Glutamatergic neuron (in vitro differentiated cells): ENCODE measurements around the gene ADAMTS16. TPM values are rescaled to one million over a fixed set of nuclear protein-coding genes. Genes with fewer than 3 reads are reported as not detected.

Source experiments
- DNase-seq: peaks from one replicate; pipeline ENCODE4 v3.0.0; 2022
- H3K27ac Mint-ChIP-seq: one replicate; pipeline ENCODE4 v1.8.0; 2020; ENCODE audit warnings: mild to moderate bottlenecking, mixed read lengths, inconsistent platforms; ENCODE audit not compliant: unreplicated experiment
- H3K27me3 Mint-ChIP-seq: one replicate; pipeline ENCODE4 v1.8.0; 2020; ENCODE audit warnings: mild to moderate bottlenecking, moderate library complexity, mixed read lengths, inconsistent platforms; ENCODE audit not compliant: unreplicated experiment
- H3K36me3 Mint-ChIP-seq: one replicate; pipeline ENCODE4 v1.8.0; 2020; ENCODE audit warnings: mild to moderate bottlenecking, mixed read lengths, inconsistent platforms; ENCODE audit not compliant: unreplicated experiment
- H3K4me1 Mint-ChIP-seq: one replicate; pipeline ENCODE4 v1.8.0; 2020; ENCODE audit warnings: mild to moderate bottlenecking, low read depth, mixed read lengths, inconsistent platforms; ENCODE audit not compliant: unreplicated experiment
- H3K4me3 Mint-ChIP-seq: one replicate; pipeline ENCODE4 v1.8.0; 2020; ENCODE audit warnings: mild to moderate bottlenecking, mixed read lengths, inconsistent platforms; ENCODE audit not compliant: unreplicated experiment
- H3K9me3 Mint-ChIP-seq: one replicate; pipeline ENCODE4 v1.8.0; 2020; ENCODE audit warnings: mild to moderate bottlenecking, moderate library complexity, mixed read lengths, inconsistent platforms; ENCODE audit not compliant: unreplicated experiment
- total RNA-seq: library from RNA; stranded (reverse); fragmentation: NEBNext Ultra II Directional; extraction: Animal tissue kit (Norgen Biotek cat#: 25700); gene quantifications from one replicate; pipeline ENCODE4 v1.2.1, GENCODE V29; 2021; ENCODE audit not compliant: unreplicated experiment
- TF ChIP-seq, protein P1 (sequence below): fragments of 200-600 bp; sonication (generic); IDR thresholded peaks from one replicate; pipeline ENCODE4 v1.5.0; 2021; ENCODE audit not compliant: partially characterized antibody, unreplicated experiment

The ADAMTS16 gene
- total RNA-seq, 1 donor from 2014 or later: 4.8 TPM

GRCh38 chr5:5146530-5147160 lies 6.5 kb downstream of the ADAMTS16 start:
- H3K9me3 Mint-ChIP-seq: peaks cover 3% of the 10 kb centered on the region
- no peak for DNase-seq
- H3K27ac Mint-ChIP-seq: no peak overlapping the region
- H3K4me1 Mint-ChIP-seq: peaks cover 3% of the 10 kb centered on the region
- H3K27me3 Mint-ChIP-seq: peaks cover 3% of the 10 kb centered on the region
- TF ChIP-seq, protein P1, sequence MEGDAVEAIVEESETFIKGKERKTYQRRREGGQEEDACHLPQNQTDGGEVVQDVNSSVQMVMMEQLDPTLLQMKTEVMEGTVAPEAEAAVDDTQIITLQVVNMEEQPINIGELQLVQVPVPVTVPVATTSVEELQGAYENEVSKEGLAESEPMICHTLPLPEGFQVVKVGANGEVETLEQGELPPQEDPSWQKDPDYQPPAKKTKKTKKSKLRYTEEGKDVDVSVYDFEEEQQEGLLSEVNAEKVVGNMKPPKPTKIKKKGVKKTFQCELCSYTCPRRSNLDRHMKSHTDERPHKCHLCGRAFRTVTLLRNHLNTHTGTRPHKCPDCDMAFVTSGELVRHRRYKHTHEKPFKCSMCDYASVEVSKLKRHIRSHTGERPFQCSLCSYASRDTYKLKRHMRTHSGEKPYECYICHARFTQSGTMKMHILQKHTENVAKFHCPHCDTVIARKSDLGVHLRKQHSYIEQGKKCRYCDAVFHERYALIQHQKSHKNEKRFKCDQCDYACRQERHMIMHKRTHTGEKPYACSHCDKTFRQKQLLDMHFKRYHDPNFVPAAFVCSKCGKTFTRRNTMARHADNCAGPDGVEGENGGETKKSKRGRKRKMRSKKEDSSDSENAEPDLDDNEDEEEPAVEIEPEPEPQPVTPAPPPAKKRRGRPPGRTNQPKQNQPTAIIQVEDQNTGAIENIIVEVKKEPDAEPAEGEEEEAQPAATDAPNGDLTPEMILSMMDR: no peak
- H3K4me3 Mint-ChIP-seq: no peak overlapping the region
- H3K36me3 Mint-ChIP-seq: peaks cover 1% of the 10 kb centered on the region

DNA sequence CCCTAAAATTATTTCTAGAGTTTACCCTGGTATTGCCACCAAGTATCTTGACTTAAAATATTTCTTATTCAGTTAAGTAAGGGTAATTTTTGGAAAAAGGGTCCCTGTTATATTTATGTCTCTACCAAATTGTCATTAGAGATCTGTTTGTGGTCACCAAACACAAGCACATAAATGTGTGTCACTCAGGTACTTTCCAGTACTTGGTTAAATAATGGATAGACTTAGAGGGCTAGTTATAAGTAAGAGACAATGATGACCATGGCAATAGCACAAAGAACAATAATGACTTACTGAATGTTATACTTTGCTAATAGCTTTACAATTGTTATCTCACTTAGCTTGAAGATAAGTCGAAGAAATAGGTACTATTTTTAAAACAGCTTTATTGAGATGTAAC lies 9.0 kb downstream of the ADAMTS16 start:
- no peaks in the 10 kb centered on the region for H3K4me1 Mint-ChIP-seq
- no peak for DNase-seq
- peaks cover 7% of the 10 kb centered on the region for H3K36me3 Mint-ChIP-seq
- TF ChIP-seq, protein P1: no peak
- H3K27ac Mint-ChIP-seq: no peak overlapping the region
- H3K9me3 Mint-ChIP-seq: peaks cover 3% of the 10 kb centered on the region
- H3K4me3 Mint-ChIP-seq: no peak overlapping the region
- H3K27me3 Mint-ChIP-seq: peaks cover 2% of the 10 kb centered on the region

DNA sequence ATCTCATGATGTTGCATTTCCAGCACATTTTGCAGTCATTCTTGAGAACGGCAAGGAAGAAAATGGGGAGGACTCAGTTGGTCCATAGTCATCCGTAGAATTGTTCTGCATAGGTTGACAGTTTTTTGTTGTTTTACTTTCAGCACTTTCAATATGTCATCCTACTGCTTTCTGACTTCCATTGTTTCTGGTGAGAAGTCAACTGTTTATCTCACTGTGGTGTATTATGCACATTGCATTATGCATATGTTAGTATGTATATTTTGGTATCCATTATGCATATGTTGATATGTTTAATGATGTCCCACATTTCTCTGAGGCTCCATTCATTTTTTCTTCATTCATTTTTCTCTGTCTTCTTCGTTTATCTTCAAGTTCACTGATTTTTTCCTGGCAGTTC lies 10.5 kb downstream of the ADAMTS16 start:
- Mint-ChIP-seq H3K36me3 (peaks cover 7% of the 10 kb centered on the region), H3K27ac (no peak overlapping the region), H3K9me3 (peaks cover 5% of the 10 kb centered on the region), H3K4me1 (no peaks in the 10 kb centered on the region), H3K27me3 (peaks cover 2% of the 10 kb centered on the region), H3K4me3 (no peak overlapping the region)
- TF ChIP-seq, protein P1: no peak
- DNase-seq: no peak

- Mint-ChIP-seq H3K36me3 (peaks cover 7% of the 10 kb centered on the region), H3K27ac (no peak overlapping the region), H3K27me3 (peaks cover 2% of the 10 kb centered on the region), H3K4me1 (no peaks in the 10 kb centered on the region), H3K9me3 (peaks cover 5% of the 10 kb centered on the region), H3K4me3 (no peak overlapping the region)
- DNase-seq: no peak
- TF ChIP-seq, protein P1: no peak
Measured at GRCh38 chr5:5154733-5155132, 14.6 kb downstream of the ADAMTS16 start.

DNA sequence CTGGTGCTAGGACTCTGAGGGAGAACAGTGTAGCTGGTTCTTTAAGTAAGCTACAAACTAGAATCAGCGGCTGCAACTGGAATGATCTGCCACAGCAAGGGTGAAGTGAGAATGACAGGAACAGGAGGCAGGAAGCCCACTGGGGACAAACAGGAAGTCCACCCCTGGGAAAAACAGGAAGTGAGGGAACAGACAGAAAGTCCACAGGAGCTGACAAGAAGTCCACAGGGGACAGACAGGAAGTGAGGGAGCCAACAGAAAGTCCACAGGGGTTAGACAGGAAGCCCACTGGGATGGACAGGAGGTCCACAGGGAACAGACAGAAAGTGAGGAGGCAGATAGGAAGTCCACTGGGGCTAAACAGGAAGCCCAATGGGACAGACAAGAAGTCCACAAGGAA lies 15.5 kb downstream of the ADAMTS16 start:
- TF ChIP-seq, protein P1: no peak
- no peak overlapping the region for H3K4me3 Mint-ChIP-seq
- H3K9me3 Mint-ChIP-seq: peaks cover 5% of the 10 kb centered on the region

More for the DNA sequence above, 15.5 kb downstream of the ADAMTS16 start:
- no peaks in the 10 kb centered on the region for H3K4me1 Mint-ChIP-seq
- H3K27ac Mint-ChIP-seq: no peak overlapping the region
- H3K27me3 Mint-ChIP-seq: peaks cover 2% of the 10 kb centered on the region
- peaks cover 7% of the 10 kb centered on the region for H3K36me3 Mint-ChIP-seq
- DNase-seq: no peak
